Measurements from ENCODE around the gene SLIT1. TPM values are rescaled to one million over a fixed set of nuclear protein-coding genes. Genes with fewer than 3 reads are reported as not detected.

The SLIT1 gene
- total RNA-seq, 1 donor from 2014 or later = under 0.01 TPM

GRCh38 chr10:97072851-97073665 is 112.7 kb downstream of the SLIT1 start:
- FAIRE-seq (no peak), DNase-seq (ENCODE audit: low read depth) (peak; percentile 56)
- Histone ChIP-seq H3K27me3 (ENCODE audit: control insufficient read depth, insufficient read depth, low read length) (no peaks in the 10 kb centered on the region), H3K4me3 (ENCODE audit: low read depth, low read length) (no peak overlapping the region), H3K36me3 (ENCODE audit: control insufficient read depth, insufficient read depth, low read length) (no peaks in the 10 kb centered on the region)
- TF ChIP-seq CTCF (IDR thresholded peaks at IDR 0.05; ENCODE audit: insufficient read depth, low read length, severe bottlenecking) = peak; percentile 96

- Histone ChIP-seq H3K36me3 (ENCODE audit: control insufficient read depth, insufficient read depth, low read length) (no peaks in the 10 kb centered on the region), H3K4me3 (ENCODE audit: low read depth, low read length) (no peak overlapping the region), H3K27me3 (ENCODE audit: control insufficient read depth, insufficient read depth, low read length) (no peaks in the 10 kb centered on the region)
- FAIRE-seq (no peak), DNase-seq (ENCODE audit: low read depth) (no peak)
- no peak for TF ChIP-seq CTCF (IDR thresholded peaks at IDR 0.05; ENCODE audit: insufficient read depth, low read length, severe bottlenecking)
These were observed 114.3 kb downstream of the SLIT1 start for GRCh38 chr10:97071496-97071895.

- FAIRE-seq = peak; percentile 97
- no peak overlapping the region for H3K4me3 ChIP-seq (ENCODE audit: low read depth, low read length)
- DNase-seq (ENCODE audit: low read depth) = peak; percentile 93
- no peaks in the 10 kb centered on the region for H3K27me3 ChIP-seq (ENCODE audit: control insufficient read depth, insufficient read depth, low read length)
- no peaks in the 10 kb centered on the region for H3K36me3 ChIP-seq (ENCODE audit: control insufficient read depth, insufficient read depth, low read length)
- TF ChIP-seq CTCF (IDR thresholded peaks at IDR 0.05; ENCODE audit: insufficient read depth, low read length, severe bottlenecking) = no peak
These were observed 116.0 kb downstream of the SLIT1 start for GRCh38 chr10:97069576-97070362.

GRCh38 chr10:97069026-97069425 is 116.7 kb downstream of the SLIT1 start:
- FAIRE-seq (no peak), DNase-seq (ENCODE audit: low read depth) (no peak)
- no peak for TF ChIP-seq CTCF (IDR thresholded peaks at IDR 0.05; ENCODE audit: insufficient read depth, low read length, severe bottlenecking)
- H3K36me3 ChIP-seq (ENCODE audit: control insufficient read depth, insufficient read depth, low read length) = no peaks in the 10 kb centered on the region
- H3K4me3 ChIP-seq (ENCODE audit: low read depth, low read length) = no peak overlapping the region
- no peaks in the 10 kb centered on the region for H3K27me3 ChIP-seq (ENCODE audit: control insufficient read depth, insufficient read depth, low read length)

GRCh38 chr10:97067716-97068391 is 117.9 kb downstream of the SLIT1 start:
- DNase-seq (ENCODE audit: low read depth) (no peak), FAIRE-seq (no peak)
- Histone ChIP-seq H3K27me3 (ENCODE audit: control insufficient read depth, insufficient read depth, low read length) (no peaks in the 10 kb centered on the region), H3K4me3 (ENCODE audit: low read depth, low read length) (no peak overlapping the region), H3K36me3 (ENCODE audit: control insufficient read depth, insufficient read depth, low read length) (no peaks in the 10 kb centered on the region)
- no peak for TF ChIP-seq CTCF (IDR thresholded peaks at IDR 0.05; ENCODE audit: insufficient read depth, low read length, severe bottlenecking)
